AG10803 (cell line): ENCODE measurements around the gene CSE1L.
"Not testable (repeated sequence)": the region's sequence is repeated elsewhere in the genome, so short reads cannot be mapped to it uniquely, and the experiment has no call there.

ENCODE experiments used
- DNase-seq: peaks from one replicate; pipeline ENCODE4 v3.0.0; 2010; ENCODE audit warnings: low read depth
- H3K4me3 ChIP-seq: 2 replicates; pipeline ENCODE4 v1.5.1; 2011; ENCODE audit warnings: mild to moderate bottlenecking, low read length, control low read depth
- TF ChIP-seq, protein P1 (sequence below): conservative IDR thresholded peaks from 2 replicates; pipeline ENCODE4 v1.5.1; 2011; ENCODE audit warnings: mild to moderate bottlenecking, low read length, control low read depth, inconsistent platforms

Gene CSE1L

DNA sequence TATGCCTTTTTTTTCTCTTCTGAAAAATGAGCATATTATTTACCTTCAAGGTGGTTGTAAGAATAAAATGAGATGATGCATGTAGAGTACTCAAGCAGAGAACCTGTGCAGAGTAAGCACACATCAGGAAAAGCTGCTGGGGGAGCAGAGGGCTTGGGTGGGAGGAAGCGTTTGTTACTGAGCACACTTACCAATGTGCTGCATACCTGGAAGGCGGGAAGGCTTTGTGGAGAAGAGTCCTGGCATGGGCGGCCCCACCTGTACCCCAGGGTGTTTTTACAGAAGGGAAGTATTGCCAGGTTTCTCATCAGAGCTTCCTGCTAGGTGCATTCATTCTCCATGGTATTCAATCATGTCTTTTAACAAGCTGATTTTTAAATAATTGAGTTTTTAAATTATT is 52.9 kb downstream of the CSE1L start:
- TF ChIP-seq, protein P1, sequence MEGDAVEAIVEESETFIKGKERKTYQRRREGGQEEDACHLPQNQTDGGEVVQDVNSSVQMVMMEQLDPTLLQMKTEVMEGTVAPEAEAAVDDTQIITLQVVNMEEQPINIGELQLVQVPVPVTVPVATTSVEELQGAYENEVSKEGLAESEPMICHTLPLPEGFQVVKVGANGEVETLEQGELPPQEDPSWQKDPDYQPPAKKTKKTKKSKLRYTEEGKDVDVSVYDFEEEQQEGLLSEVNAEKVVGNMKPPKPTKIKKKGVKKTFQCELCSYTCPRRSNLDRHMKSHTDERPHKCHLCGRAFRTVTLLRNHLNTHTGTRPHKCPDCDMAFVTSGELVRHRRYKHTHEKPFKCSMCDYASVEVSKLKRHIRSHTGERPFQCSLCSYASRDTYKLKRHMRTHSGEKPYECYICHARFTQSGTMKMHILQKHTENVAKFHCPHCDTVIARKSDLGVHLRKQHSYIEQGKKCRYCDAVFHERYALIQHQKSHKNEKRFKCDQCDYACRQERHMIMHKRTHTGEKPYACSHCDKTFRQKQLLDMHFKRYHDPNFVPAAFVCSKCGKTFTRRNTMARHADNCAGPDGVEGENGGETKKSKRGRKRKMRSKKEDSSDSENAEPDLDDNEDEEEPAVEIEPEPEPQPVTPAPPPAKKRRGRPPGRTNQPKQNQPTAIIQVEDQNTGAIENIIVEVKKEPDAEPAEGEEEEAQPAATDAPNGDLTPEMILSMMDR: no peak
- no peak overlapping the region for H3K4me3 ChIP-seq
- DNase-seq: no peak

- H3K4me3 ChIP-seq, DNase-seq: not testable (repeated sequence)
Measured at GRCh38 chr20:49100292-49100691, 54.2 kb downstream of the CSE1L start.

DNA sequence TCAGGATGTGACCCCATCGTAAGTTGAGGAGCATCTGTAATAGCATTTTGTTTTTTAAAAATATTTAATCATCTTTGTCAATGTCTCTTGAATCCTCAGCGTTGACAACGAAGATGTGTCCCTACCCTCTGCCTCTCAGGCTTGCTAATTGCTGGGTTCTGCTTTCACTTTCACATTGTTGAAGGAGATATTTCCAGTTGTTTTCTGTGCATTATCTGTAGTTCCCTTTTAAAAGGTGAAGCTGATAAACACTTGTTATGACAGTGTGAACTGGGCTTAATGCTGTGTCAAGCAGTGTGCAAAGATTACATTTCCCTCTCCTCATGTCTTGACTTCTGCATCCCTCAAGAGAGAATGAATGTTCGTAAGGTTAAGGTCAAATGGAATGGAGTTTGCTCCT is 54.9 kb downstream of the CSE1L start:
- H3K4me3 ChIP-seq: no peak overlapping the region
- TF ChIP-seq, protein P1: no peak
- DNase-seq: no peak

GRCh38 chr20:49103019-49103418 is 56.9 kb downstream of the CSE1L start:
- H3K4me3 ChIP-seq: no peak overlapping the region
- TF ChIP-seq, protein P1: no peak
- DNase-seq: no peak

- no peak for DNase-seq
- no peak overlapping the region for H3K4me3 ChIP-seq
- TF ChIP-seq, protein P1: no peak
Measured at GRCh38 chr20:49103647-49104364, 57.7 kb downstream of the CSE1L start.

- no peak overlapping the region for H3K4me3 ChIP-seq
- DNase-seq: no peak
- TF ChIP-seq, protein P1: no peak
Measured at GRCh38 chr20:49104365-49104648, 58.2 kb downstream of the CSE1L start.

- H3K4me3 ChIP-seq, DNase-seq: not testable (repeated sequence)
Measured at GRCh38 chr20:49104979-49105547, 59.0 kb downstream of the CSE1L start.

GRCh38 chr20:49106328-49106727 is 60.2 kb downstream of the CSE1L start:
- TF ChIP-seq, protein P1: no peak
- DNase-seq: no peak
- no peak overlapping the region for H3K4me3 ChIP-seq
